GM23338 (cell line): ENCODE measurements around the gene KLHDC2. TPM values are rescaled to one million over a fixed set of nuclear protein-coding genes. Genes with fewer than 3 reads are reported as not detected.

Experiments
- ATAC-seq: fragments of 200-7000 bp; cut with Tn5 transposase; 3 replicates; pipeline ENCODE4 v1.9.1; 2020
- DNase-seq: peaks from one replicate; pipeline ENCODE4 v3.0.0-alpha.2; 2015; ENCODE audit warnings: low spot score
- H2AFZ ChIP-seq: fragments of 200-600 bp; sonication (generic); 2 replicates; pipeline ENCODE4 v1.8.0; 2016; ENCODE audit warnings: antibody characterized with exemption, mild to moderate bottlenecking, moderate library complexity
- H3F3A ChIP-seq: fragments of 200-600 bp; sonication (generic); replicated peaks from 2 replicates; pipeline ENCODE4 v1.8.0; 2017; ENCODE audit warnings: antibody characterized with exemption, mixed run types, low read depth
- H3K27ac ChIP-seq: fragments of 200-600 bp; sonication (generic); 2 replicates; pipeline ENCODE4 v1.6.1; 2016; ENCODE audit warnings: low read depth
- H3K27me3 ChIP-seq: fragments of 200-600 bp; sonication (generic); 2 replicates; pipeline ENCODE4 v1.8.0; 2016; ENCODE audit warnings: mild to moderate bottlenecking, mixed run types, moderate library complexity; ENCODE audit not compliant: insufficient read depth
- H3K36me3 ChIP-seq: fragments of 200-600 bp; sonication (generic); 2 replicates; pipeline ENCODE4 v1.8.0; 2016; ENCODE audit warnings: mild to moderate bottlenecking; ENCODE audit not compliant: insufficient read depth
- H3K4me1 ChIP-seq: fragments of 200-600 bp; sonication (generic); 2 replicates; pipeline ENCODE4 v1.8.0; 2016; ENCODE audit warnings: mild to moderate bottlenecking, moderate library complexity; ENCODE audit not compliant: insufficient read depth
- H3K4me2 ChIP-seq: fragments of 200-600 bp; sonication (generic); 2 replicates; pipeline ENCODE4 v1.7.1; 2017; ENCODE audit warnings: mixed run types
- H3K4me3 ChIP-seq: fragments of 200-600 bp; sonication (generic); 2 replicates; pipeline ENCODE4 v1.6.1; 2016; ENCODE audit warnings: mixed run types
- H3K79me2 ChIP-seq: fragments of 200-600 bp; sonication (generic); replicated peaks from 2 replicates; pipeline ENCODE4 v1.8.0; 2017; ENCODE audit warnings: mild to moderate bottlenecking; ENCODE audit not compliant: insufficient read depth
- H3K9me2 ChIP-seq: fragments of 200-600 bp; sonication (generic); 2 replicates; pipeline ENCODE4 v1.8.0; 2017; ENCODE audit not compliant: insufficient read depth
- H4K20me1 ChIP-seq: fragments of 200-600 bp; sonication (generic); replicated peaks from 2 replicates; pipeline ENCODE4 v1.8.0; 2017; ENCODE audit warnings: mild to moderate bottlenecking; ENCODE audit not compliant: insufficient read depth
- H3K27ac Mint-ChIP-seq: 2 replicates; pipeline ENCODE4 v1.8.0; 2020; ENCODE audit warnings: inconsistent platforms, mild to moderate bottlenecking, moderate library complexity, mixed read lengths
- H3K27me3 Mint-ChIP-seq: 3 replicates; pipeline ENCODE4 v1.8.0; 2022; ENCODE audit warnings: low read depth, mild to moderate bottlenecking, moderate library complexity, mixed read lengths, inconsistent platforms; ENCODE audit not compliant: insufficient read depth, poor library complexity
- H3K36me3 Mint-ChIP-seq: 3 replicates; pipeline ENCODE4 v1.8.0; 2021; ENCODE audit warnings: low read depth, mild to moderate bottlenecking, inconsistent platforms, moderate library complexity, mixed read lengths
- H3K4me1 Mint-ChIP-seq: 3 replicates; pipeline ENCODE4 v1.8.0; 2020; ENCODE audit warnings: mild to moderate bottlenecking, inconsistent platforms, mixed read lengths
- H3K4me3 Mint-ChIP-seq: 3 replicates; pipeline ENCODE4 v1.8.0; 2021; ENCODE audit warnings: moderate library complexity, mild to moderate bottlenecking, inconsistent platforms, mixed read lengths
- H3K9me3 Mint-ChIP-seq: 3 replicates; pipeline ENCODE4 v1.8.0; 2020; ENCODE audit warnings: moderate library complexity, mild to moderate bottlenecking, inconsistent platforms, mixed read lengths
- EZH2 ChIP-seq: fragments of 200-600 bp; sonication (generic); IDR thresholded peaks from one replicate; pipeline ENCODE4 v1.8.0; 2017; ENCODE audit warnings: antibody characterized with exemption, mild to moderate bottlenecking, low read depth; ENCODE audit not compliant: unreplicated experiment
- NANOG ChIP-seq: IDR thresholded peaks from 2 replicates; pipeline ENCODE4 v1.6.1; 2016; ENCODE audit warnings: antibody characterized with exemption, borderline replicate concordance
- ZNF331 ChIP-seq: fragments of 250-450 bp; sonication (Bioruptor Pico); IDR thresholded peaks from 2 replicates; pipeline ENCODE4 v1.5.0; 2020; ENCODE audit warnings: low read depth, mild to moderate bottlenecking, moderate library complexity
- polyA plus RNA-seq: library from polyadenylated mRNA; unstranded; fragments of >200 nt; fragmentation: Nextera tagmentation; extraction: Ambion mirVana; gene quantifications from 2 replicates; pipeline ENCODE4 v1.2.1, GENCODE V29; 2016
- total RNA-seq: library from RNA; depleted of rRNA; stranded (reverse); fragments of >200 nt; shearing (Covaris generic); gene quantifications from 2 replicates; pipeline ENCODE4 v1.2.3, GENCODE V29; 2014
- TF ChIP-seq, protein P1 (sequence below): IDR thresholded peaks from one replicate; pipeline ENCODE4 v1.6.1; 2018; ENCODE audit warnings: antibody characterized with exemption; ENCODE audit not compliant: unreplicated experiment
- TF ChIP-seq, protein P2 (sequence below): fragments of 250-450 bp; sonication (Bioruptor Pico); IDR thresholded peaks from 2 replicates; pipeline ENCODE4 v1.5.0; 2020; ENCODE audit warnings: mild to moderate bottlenecking, moderate library complexity

The KLHDC2 gene
- total and polyA plus RNA-seq, 2 experiments from 2014 or later, result 38.5 to 61.9 TPM

DNA sequence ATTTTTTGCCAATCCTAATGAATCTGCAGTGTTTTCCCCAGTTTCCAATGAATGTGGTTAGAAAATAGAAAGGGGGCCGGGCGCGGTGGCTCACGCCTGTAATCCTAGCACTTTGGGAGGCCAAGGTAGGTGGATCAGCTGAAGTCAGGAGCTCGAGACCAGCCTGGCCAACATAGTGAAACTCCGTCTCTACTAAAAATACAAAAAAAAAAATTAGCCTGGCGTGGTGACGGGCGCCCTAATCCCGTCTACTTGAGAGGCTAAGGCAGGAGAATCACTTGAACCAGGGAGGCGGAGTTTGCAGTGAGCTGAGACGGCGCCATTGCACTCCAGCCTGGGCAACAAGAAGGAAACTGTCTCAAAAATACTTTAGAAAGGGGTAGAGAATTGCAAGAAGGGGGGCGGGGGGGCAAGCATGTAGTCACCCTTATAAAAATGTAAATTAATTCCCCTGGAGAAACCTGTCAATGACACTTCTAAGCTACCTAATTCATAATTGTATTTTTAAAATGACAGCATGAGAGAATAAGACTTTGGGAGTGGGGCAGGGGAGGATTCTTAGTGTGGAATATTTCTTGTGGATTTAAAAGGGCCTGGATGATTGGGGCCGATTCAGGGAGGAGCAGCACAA is 1.7 kb downstream of the KLHDC2 start:
- Histone ChIP-seq H3K27ac (peak overlapping the region; percentile 99; the same call in 1 of the 2 replicates), H3K4me2 (peak overlapping the region; percentile 71), H3K9me2 (no peaks in the 10 kb centered on the region), H3K79me2 (peaks cover 33% of the 10 kb centered on the region), H2AFZ (no peak overlapping the region), H3F3A (peaks cover 15% of the 10 kb centered on the region; the same call in 1 of the 2 replicates), H4K20me1 (no peaks in the 10 kb centered on the region), H3K4me1 (peaks cover 17% of the 10 kb centered on the region), H3K36me3 (peaks cover 3% of the 10 kb centered on the region; the same call in 1 of the 2 replicates), H3K27me3 (no peaks in the 10 kb centered on the region), H3K4me3 (peak overlapping the region; percentile 99)
- peak overlapping the region; percentile 100; the same call in 1 of the 2 replicates for H3K27ac Mint-ChIP-seq
- H3K36me3 Mint-ChIP-seq, result peaks cover 8% of the 10 kb centered on the region
- ATAC-seq, result no peak
- peaks cover 5% of the 10 kb centered on the region for H3K27me3 Mint-ChIP-seq
- H3K4me1 Mint-ChIP-seq, result peaks cover 20% of the 10 kb centered on the region
- no peaks in the 10 kb centered on the region; the same call in 2 of the 3 replicates for H3K9me3 Mint-ChIP-seq
- TF ChIP-seq, protein P1, sequence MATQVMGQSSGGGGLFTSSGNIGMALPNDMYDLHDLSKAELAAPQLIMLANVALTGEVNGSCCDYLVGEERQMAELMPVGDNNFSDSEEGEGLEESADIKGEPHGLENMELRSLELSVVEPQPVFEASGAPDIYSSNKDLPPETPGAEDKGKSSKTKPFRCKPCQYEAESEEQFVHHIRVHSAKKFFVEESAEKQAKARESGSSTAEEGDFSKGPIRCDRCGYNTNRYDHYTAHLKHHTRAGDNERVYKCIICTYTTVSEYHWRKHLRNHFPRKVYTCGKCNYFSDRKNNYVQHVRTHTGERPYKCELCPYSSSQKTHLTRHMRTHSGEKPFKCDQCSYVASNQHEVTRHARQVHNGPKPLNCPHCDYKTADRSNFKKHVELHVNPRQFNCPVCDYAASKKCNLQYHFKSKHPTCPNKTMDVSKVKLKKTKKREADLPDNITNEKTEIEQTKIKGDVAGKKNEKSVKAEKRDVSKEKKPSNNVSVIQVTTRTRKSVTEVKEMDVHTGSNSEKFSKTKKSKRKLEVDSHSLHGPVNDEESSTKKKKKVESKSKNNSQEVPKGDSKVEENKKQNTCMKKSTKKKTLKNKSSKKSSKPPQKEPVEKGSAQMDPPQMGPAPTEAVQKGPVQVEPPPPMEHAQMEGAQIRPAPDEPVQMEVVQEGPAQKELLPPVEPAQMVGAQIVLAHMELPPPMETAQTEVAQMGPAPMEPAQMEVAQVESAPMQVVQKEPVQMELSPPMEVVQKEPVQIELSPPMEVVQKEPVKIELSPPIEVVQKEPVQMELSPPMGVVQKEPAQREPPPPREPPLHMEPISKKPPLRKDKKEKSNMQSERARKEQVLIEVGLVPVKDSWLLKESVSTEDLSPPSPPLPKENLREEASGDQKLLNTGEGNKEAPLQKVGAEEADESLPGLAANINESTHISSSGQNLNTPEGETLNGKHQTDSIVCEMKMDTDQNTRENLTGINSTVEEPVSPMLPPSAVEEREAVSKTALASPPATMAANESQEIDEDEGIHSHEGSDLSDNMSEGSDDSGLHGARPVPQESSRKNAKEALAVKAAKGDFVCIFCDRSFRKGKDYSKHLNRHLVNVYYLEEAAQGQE, result no peak
- no peak for TF ChIP-seq ZNF331 (CRISPR knock-in tag)
- TF ChIP-seq, protein P2, sequence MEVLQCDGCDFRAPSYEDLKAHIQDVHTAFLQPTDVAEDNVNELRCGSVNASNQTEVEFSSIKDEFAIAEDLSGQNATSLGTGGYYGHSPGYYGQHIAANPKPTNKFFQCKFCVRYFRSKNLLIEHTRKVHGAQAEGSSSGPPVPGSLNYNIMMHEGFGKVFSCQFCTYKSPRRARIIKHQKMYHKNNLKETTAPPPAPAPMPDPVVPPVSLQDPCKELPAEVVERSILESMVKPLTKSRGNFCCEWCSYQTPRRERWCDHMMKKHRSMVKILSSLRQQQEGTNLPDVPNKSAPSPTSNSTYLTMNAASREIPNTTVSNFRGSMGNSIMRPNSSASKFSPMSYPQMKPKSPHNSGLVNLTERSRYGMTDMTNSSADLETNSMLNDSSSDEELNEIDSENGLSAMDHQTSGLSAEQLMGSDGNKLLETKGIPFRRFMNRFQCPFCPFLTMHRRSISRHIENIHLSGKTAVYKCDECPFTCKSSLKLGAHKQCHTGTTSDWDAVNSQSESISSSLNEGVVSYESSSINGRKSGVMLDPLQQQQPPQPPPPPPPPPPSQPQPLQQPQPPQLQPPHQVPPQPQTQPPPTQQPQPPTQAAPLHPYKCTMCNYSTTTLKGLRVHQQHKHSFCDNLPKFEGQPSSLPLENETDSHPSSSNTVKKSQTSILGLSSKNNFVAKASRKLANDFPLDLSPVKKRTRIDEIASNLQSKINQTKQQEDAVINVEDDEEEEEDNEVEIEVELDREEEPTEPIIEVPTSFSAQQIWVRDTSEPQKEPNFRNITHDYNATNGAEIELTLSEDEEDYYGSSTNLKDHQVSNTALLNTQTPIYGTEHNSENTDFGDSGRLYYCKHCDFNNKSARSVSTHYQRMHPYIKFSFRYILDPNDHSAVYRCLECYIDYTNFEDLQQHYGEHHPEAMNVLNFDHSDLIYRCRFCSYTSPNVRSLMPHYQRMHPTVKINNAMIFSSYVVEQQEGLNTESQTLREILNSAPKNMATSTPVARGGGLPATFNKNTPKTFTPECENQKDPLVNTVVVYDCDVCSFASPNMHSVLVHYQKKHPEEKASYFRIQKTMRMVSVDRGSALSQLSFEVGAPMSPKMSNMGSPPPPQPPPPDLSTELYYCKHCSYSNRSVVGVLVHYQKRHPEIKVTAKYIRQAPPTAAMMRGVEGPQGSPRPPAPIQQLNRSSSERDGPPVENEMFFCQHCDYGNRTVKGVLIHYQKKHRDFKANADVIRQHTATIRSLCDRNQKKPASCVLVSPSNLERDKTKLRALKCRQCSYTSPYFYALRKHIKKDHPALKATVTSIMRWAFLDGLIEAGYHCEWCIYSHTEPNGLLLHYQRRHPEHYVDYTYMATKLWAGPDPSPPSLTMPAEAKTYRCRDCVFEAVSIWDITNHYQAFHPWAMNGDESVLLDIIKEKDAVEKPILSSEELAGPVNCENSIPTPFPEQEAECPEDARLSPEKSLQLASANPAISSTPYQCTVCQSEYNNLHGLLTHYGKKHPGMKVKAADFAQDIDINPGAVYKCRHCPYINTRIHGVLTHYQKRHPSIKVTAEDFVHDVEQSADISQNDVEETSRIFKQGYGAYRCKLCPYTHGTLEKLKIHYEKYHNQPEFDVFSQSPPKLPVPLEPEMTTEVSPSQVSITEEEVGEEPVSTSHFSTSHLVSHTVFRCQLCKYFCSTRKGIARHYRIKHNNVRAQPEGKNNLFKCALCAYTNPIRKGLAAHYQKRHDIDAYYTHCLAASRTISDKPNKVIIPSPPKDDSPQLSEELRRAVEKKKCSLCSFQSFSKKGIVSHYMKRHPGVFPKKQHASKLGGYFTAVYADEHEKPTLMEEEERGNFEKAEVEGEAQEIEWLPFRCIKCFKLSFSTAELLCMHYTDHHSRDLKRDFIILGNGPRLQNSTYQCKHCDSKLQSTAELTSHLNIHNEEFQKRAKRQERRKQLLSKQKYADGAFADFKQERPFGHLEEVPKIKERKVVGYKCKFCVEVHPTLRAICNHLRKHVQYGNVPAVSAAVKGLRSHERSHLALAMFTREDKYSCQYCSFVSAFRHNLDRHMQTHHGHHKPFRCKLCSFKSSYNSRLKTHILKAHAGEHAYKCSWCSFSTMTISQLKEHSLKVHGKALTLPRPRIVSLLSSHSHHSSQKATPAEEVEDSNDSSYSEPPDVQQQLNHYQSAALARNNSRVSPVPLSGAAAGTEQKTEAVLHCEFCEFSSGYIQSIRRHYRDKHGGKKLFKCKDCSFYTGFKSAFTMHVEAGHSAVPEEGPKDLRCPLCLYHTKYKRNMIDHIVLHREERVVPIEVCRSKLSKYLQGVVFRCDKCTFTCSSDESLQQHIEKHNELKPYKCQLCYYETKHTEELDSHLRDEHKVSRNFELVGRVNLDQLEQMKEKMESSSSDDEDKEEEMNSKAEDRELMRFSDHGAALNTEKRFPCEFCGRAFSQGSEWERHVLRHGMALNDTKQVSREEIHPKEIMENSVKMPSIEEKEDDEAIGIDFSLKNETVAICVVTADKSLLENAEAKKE, result no peak
- no peak for TF ChIP-seq EZH2
- no peak for TF ChIP-seq NANOG
- peak overlapping the region; percentile 99 for H3K4me3 Mint-ChIP-seq
- no peak for DNase-seq
